ENCODE data around the gene SV2A.

DNA sequence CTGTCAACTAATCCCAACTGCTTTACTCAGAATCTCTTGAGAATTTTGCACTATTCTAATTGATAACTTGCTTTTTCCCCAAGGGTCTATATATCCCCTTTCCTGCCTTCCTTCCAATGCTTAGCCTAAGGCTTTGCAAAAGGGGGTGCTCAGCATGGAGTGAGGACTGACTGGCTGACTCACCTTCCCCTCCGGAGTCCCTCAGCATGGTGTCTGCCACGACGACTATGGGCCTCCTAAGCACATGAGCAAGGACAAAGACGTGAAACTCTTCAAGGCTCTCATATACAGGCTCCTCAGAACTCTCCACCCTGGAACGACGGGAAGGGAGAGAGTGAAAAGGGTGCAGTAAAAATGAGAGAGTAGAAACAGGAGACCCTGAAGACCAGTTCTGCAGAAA, 32.3 kb upstream of the SV2A start:
- TF ChIP-seq CTCF (IDR thresholded peaks at IDR 0.05): no peak
- TF ChIP-seq POLR2A (IDR thresholded peaks at IDR 0.05): no peak
- no peak for TF ChIP-seq POLR2AphosphoS5 (IDR thresholded peaks at IDR 0.05)
- TF ChIP-seq EP300 (IDR thresholded peaks at IDR 0.05): no peak
